ENCODE measurements around the gene SPAG16. TPM values are rescaled to one million over a fixed set of nuclear protein-coding genes. Genes with fewer than 3 reads are reported as not detected.

Gene SPAG16
- total and polyA plus RNA-seq, 3 experiments from 2014 or later, result 7.7 to 15.3 (median 8.2) TPM

DNA sequence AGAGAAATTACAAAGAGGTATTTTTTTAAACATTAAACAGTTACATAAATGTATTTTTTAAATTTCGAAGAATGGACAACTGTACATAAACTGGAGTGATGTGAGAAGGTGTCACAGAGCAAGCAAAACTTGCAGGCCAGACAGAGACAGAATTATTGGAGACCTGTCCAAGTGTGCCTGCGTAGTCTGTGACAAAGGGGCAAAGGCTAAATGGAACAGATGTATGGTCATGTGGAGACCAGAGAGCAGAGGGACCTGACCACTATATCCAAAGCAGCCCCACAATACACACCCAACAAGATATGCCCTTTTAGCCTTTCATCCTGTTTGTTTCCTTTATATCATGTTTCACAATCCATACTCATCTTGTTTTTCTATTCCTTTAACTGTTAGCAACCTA, 901.3 kb downstream of the SPAG16 start:
- POLR2A ChIA-PET, result no interaction called here
- Mint-ChIP-seq H3K27ac (no peak overlapping the region), H3K27me3 (peaks cover 0 to 3% of the 10 kb centered on the region in 2 donors), H3K36me3 (no peaks in the 10 kb centered on the region), H3K4me1 (no peaks in the 10 kb centered on the region), H3K4me3 (no peak overlapping the region), H3K9me3 (no peaks in the 10 kb centered on the region)
- CTCF ChIA-PET, result no interaction called here
- H3K27ac ChIP-seq (ENCODE audit: low read depth, low read length), result no peak overlapping the region
- H3K4me3 ChIP-seq (ENCODE audit: low read length), result no peak overlapping the region
- no peaks in the 10 kb centered on the region for H3K4me1 ChIP-seq (ENCODE audit: insufficient read depth, low read length)
- no peak for DNase-seq
- H3K27me3 ChIP-seq (ENCODE audit: insufficient read depth, low read length, poor library complexity, severe bottlenecking), result no peaks in the 10 kb centered on the region
- H3K9me3 ChIP-seq (ENCODE audit: low read length), result no peaks in the 10 kb centered on the region
- no peaks in the 10 kb centered on the region for H3K36me3 ChIP-seq (ENCODE audit: insufficient read depth, low read length)

DNA sequence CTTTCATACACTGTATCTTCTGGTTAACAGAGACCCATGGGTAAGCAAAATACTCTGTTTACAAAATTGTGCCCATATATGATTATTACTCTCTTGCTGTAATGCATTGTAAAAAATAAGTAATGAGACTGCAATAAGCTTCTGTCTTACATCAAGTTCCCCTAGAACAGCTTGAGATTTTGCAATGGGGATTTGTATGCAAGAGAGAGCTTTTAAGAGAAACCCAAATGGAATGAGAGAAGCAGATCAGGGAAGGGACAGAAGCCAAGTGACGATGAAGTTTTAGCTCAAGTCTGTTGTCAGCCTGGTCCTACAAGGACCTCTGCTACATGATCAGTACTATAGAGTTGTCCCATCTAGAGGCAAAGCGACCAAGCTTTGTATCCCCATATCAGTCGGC, 908.4 kb downstream of the SPAG16 start:
- Mint-ChIP-seq H3K27ac (no peak overlapping the region), H3K4me1 (no peaks in the 10 kb centered on the region), H3K9me3 (no peaks in the 10 kb centered on the region), H3K4me3 (no peak overlapping the region), H3K36me3 (no peaks in the 10 kb centered on the region), H3K27me3 (peaks cover 0 to 3% of the 10 kb centered on the region in 2 donors)
- no peaks in the 10 kb centered on the region for H3K27me3 ChIP-seq (ENCODE audit: insufficient read depth, low read length, poor library complexity, severe bottlenecking)
- H3K27ac ChIP-seq (ENCODE audit: low read depth, low read length), result no peak overlapping the region
- no peak for DNase-seq
- ChIA-PET POLR2A (no interaction called here), CTCF (no interaction called here)
- H3K4me3 ChIP-seq (ENCODE audit: low read length), result no peak overlapping the region
- H3K4me1 ChIP-seq (ENCODE audit: insufficient read depth, low read length), result no peaks in the 10 kb centered on the region
- no peaks in the 10 kb centered on the region for H3K9me3 ChIP-seq (ENCODE audit: low read length)
- H3K36me3 ChIP-seq (ENCODE audit: insufficient read depth, low read length), result no peaks in the 10 kb centered on the region

DNA sequence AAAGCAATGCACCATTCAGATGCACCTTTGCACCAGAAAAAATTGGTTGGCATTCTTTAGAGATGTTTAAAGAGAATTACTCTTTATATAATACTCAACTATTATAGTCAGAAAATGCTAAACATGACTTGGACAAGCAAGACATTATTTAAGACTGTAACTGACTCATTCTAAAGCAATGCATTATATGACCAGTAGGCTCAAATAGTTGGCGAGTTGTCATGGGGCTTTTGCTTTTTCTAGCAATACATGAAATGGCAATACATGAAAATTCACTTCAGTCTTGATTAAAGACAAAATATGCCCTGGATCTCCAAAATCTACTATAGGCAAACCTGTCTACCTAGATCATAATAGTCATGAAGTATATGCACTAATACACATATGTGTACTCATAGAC, 909.7 kb downstream of the SPAG16 start:
- CTCF ChIA-PET, result no interaction called here
- no peak overlapping the region for H3K4me3 ChIP-seq (ENCODE audit: low read length)
- H3K4me3 Mint-ChIP-seq, result no peak overlapping the region
- no peak overlapping the region for H3K27ac ChIP-seq (ENCODE audit: low read depth, low read length)
- DNase-seq, result no peak
- H3K9me3 Mint-ChIP-seq, result no peaks in the 10 kb centered on the region
- H3K27me3 ChIP-seq (ENCODE audit: insufficient read depth, low read length, poor library complexity, severe bottlenecking), result no peaks in the 10 kb centered on the region
- no peaks in the 10 kb centered on the region for H3K4me1 ChIP-seq (ENCODE audit: insufficient read depth, low read length)
- no peaks in the 10 kb centered on the region for H3K9me3 ChIP-seq (ENCODE audit: low read length)
- POLR2A ChIA-PET, result no interaction called here
- no peaks in the 10 kb centered on the region for H3K36me3 Mint-ChIP-seq
- H3K27ac Mint-ChIP-seq, result no peak overlapping the region
- H3K27me3 Mint-ChIP-seq, result peaks cover 0 to 3% of the 10 kb centered on the region in 2 donors
- H3K36me3 ChIP-seq (ENCODE audit: insufficient read depth, low read length), result no peaks in the 10 kb centered on the region
- no peaks in the 10 kb centered on the region for H3K4me1 Mint-ChIP-seq

DNA sequence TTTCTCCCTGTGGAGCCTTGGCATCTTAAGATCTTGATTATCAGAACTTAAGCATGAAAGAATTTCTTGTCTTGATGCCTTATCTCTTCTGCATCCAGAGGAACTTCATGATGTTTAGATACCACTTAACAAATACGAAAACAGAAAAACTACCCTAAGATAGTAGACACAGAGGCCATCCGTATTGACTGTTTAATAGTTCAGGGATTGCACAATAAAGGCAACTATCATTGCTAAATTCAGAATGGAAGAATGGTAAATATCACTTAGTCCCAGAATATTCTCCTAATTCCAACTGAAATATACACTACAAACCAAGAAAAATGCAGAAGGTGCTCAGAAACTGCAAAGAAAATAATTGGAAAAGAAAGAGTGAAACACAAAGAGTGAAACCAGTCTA, 912.0 kb downstream of the SPAG16 start:
- no peaks in the 10 kb centered on the region for H3K36me3 Mint-ChIP-seq
- no peaks in the 10 kb centered on the region for H3K4me1 Mint-ChIP-seq
- Histone ChIP-seq H3K27me3 (ENCODE audit: insufficient read depth, low read length, poor library complexity, severe bottlenecking) (no peaks in the 10 kb centered on the region), H3K27ac (ENCODE audit: low read depth, low read length) (no peak overlapping the region), H3K36me3 (ENCODE audit: insufficient read depth, low read length) (no peaks in the 10 kb centered on the region), H3K4me1 (ENCODE audit: insufficient read depth, low read length) (no peaks in the 10 kb centered on the region), H3K9me3 (ENCODE audit: low read length) (no peaks in the 10 kb centered on the region), H3K4me3 (ENCODE audit: low read length) (no peak overlapping the region)
- POLR2A ChIA-PET, result no interaction called here
- CTCF ChIA-PET, result no interaction called here
- no peak for DNase-seq
- no peaks in the 10 kb centered on the region for H3K9me3 Mint-ChIP-seq
- no peak overlapping the region for H3K27ac Mint-ChIP-seq
- H3K4me3 Mint-ChIP-seq, result no peak overlapping the region
- no peaks in the 10 kb centered on the region for H3K27me3 Mint-ChIP-seq

DNA sequence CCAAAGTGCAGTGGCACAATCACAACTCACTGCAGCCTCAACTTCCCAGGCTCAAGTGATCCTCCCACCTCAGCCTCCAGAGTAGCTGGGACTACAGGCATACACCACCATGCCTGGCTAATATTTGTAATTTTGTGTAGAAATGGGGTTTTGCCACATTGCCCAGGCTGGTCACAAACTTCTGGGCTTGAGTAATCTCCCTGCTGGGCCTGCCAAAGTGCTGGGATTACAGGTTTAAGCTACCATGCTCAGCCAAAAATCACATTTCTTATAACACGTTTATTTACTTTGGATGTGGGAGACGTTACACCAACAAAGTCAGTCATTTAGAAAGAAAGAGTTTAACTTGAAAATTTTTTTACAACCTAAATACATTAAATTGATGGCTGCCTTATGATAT, 917.6 kb downstream of the SPAG16 start:
- no peak for DNase-seq
- Mint-ChIP-seq H3K27me3 (peaks cover 0 to 2% of the 10 kb centered on the region in 2 donors), H3K9me3 (peaks cover 0 to 9% (median 0%) of the 10 kb centered on the region in 5 donors), H3K4me1 (no peaks in the 10 kb centered on the region), H3K4me3 (no peak overlapping the region), H3K36me3 (no peaks in the 10 kb centered on the region), H3K27ac (no peak overlapping the region)
- POLR2A ChIA-PET, result no interaction called here
- no peaks in the 10 kb centered on the region for H3K9me3 ChIP-seq (ENCODE audit: low read length)
- H3K27ac ChIP-seq (ENCODE audit: low read depth, low read length), result no peak overlapping the region
- H3K36me3 ChIP-seq (ENCODE audit: insufficient read depth, low read length), result no peaks in the 10 kb centered on the region
- CTCF ChIA-PET, result no interaction called here
- no peak overlapping the region for H3K4me3 ChIP-seq (ENCODE audit: low read length)
- H3K27me3 ChIP-seq (ENCODE audit: insufficient read depth, low read length, poor library complexity, severe bottlenecking), result no peaks in the 10 kb centered on the region
- no peaks in the 10 kb centered on the region for H3K4me1 ChIP-seq (ENCODE audit: insufficient read depth, low read length)

DNA sequence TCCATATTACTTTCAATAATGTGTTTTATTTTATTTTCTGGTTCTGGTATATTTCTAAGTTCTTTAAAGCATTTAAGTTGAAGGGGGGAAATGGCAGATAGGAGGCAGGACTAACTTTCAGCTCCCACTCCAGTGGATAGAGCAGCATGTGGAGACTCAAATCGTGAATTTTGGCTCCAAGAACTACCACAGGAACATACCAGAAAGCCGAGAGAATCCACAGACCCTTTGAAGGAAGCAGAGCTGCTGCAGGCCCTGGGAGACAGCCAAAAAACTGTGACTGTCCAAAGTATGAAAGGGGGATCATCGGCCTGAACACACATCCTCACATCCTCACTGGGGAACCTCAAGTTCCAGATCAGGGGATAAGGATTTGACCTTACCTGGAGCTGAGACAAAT, 919.0 kb downstream of the SPAG16 start:
- H3K4me3 Mint-ChIP-seq, result no peak overlapping the region

DNA sequence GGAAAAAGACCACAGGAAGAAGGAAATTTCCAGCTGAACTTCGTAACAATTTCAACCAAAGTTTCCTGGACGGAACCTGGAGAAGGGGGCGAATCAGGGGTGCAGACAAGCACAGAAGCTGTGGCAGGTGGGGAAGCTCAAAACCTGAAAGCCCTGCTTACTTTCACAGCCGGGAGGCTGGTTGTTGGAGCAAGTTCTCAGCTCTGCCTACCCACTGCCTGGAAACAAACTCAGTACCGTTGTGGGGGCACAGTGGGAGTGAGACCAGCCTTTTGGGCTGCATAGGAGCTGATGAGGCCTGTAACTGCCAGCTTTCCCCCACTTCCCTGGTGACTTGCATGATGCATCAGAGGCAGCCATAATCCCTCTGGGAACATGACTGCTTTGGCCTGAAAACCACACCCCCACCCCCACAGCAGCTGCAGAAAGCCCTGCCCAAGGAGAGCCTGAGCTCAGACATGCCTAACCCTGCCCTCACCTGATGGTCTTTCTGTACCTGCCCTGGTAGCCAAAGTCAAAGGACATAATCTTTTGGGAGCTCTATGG, 919.6 kb downstream of the SPAG16 start:
- H3K36me3 ChIP-seq (ENCODE audit: insufficient read depth, low read length), result no peaks in the 10 kb centered on the region

More for the DNA sequence above, 919.0 kb downstream of the SPAG16 start:
- no peaks in the 10 kb centered on the region for H3K4me1 Mint-ChIP-seq
- no peaks in the 10 kb centered on the region for H3K36me3 Mint-ChIP-seq
- Histone ChIP-seq H3K27ac (ENCODE audit: low read depth, low read length) (no peak overlapping the region), H3K36me3 (ENCODE audit: insufficient read depth, low read length) (no peaks in the 10 kb centered on the region), H3K27me3 (ENCODE audit: insufficient read depth, low read length, poor library complexity, severe bottlenecking) (no peaks in the 10 kb centered on the region), H3K9me3 (ENCODE audit: low read length) (no peaks in the 10 kb centered on the region), H3K4me3 (ENCODE audit: low read length) (no peak overlapping the region), H3K4me1 (ENCODE audit: insufficient read depth, low read length) (no peaks in the 10 kb centered on the region)
- POLR2A ChIA-PET, result no interaction called here
- no peak for DNase-seq
- H3K9me3 Mint-ChIP-seq, result peaks cover 0 to 15% (median 2%) of the 10 kb centered on the region in 5 donors
- CTCF ChIA-PET, result no interaction called here
- peaks cover 0 to 2% of the 10 kb centered on the region in 2 donors for H3K27me3 Mint-ChIP-seq
- H3K27ac Mint-ChIP-seq, result no peak overlapping the region

DNA sequence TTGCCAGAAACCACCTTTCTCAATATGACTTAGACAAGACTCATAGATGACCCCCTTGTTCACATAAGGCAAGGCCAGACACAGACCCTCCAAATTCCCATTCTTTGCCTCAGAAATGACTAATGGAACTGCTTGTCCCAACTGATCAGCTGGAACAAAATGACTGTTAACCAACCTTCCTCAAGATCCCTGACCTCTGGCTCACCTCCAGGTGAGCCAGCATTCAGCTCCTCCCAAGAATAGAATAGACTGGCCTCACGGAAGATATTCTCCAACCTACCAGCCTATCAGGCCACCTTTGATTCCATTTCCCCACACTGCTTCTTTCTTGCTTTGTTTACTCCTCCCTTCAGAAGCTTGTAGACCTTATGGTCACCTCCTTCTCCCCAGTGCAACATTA, 930.8 kb downstream of the SPAG16 start:
- H3K36me3 Mint-ChIP-seq, result no peaks in the 10 kb centered on the region
- no peaks in the 10 kb centered on the region for H3K27me3 ChIP-seq (ENCODE audit: insufficient read depth, low read length, poor library complexity, severe bottlenecking)
- H3K36me3 ChIP-seq (ENCODE audit: insufficient read depth, low read length), result no peaks in the 10 kb centered on the region
- H3K27ac ChIP-seq (ENCODE audit: low read depth, low read length), result no peak overlapping the region
- H3K4me3 Mint-ChIP-seq, result no peak overlapping the region
- POLR2A ChIA-PET, result no interaction called here
- H3K27me3 Mint-ChIP-seq, result peaks cover 0 to 3% of the 10 kb centered on the region in 2 donors
- no peaks in the 10 kb centered on the region for H3K4me1 ChIP-seq (ENCODE audit: insufficient read depth, low read length)
- no peak overlapping the region for H3K4me3 ChIP-seq (ENCODE audit: low read length)
- H3K4me1 Mint-ChIP-seq, result no peaks in the 10 kb centered on the region
- no peak overlapping the region for H3K27ac Mint-ChIP-seq
- H3K9me3 Mint-ChIP-seq, result peaks cover 0 to 4% (median 2%) of the 10 kb centered on the region in 5 donors
- DNase-seq, result no peak
- no peaks in the 10 kb centered on the region for H3K9me3 ChIP-seq (ENCODE audit: low read length)
- CTCF ChIA-PET, result no interaction called here

More for the DNA sequence above, 919.6 kb downstream of the SPAG16 start:
- Mint-ChIP-seq H3K9me3 (peaks cover 0 to 15% (median 2%) of the 10 kb centered on the region in 5 donors), H3K27me3 (peaks cover 0 to 2% of the 10 kb centered on the region in 2 donors), H3K4me1 (no peaks in the 10 kb centered on the region), H3K36me3 (no peaks in the 10 kb centered on the region), H3K27ac (no peak overlapping the region), H3K4me3 (no peak overlapping the region)
- H3K9me3 ChIP-seq (ENCODE audit: low read length), result no peaks in the 10 kb centered on the region
- H3K27ac ChIP-seq (ENCODE audit: low read depth, low read length), result no peak overlapping the region
- ChIA-PET POLR2A (no interaction called here), CTCF (no interaction called here)
- H3K4me1 ChIP-seq (ENCODE audit: insufficient read depth, low read length), result no peaks in the 10 kb centered on the region
- H3K27me3 ChIP-seq (ENCODE audit: insufficient read depth, low read length, poor library complexity, severe bottlenecking), result no peaks in the 10 kb centered on the region
- H3K4me3 ChIP-seq (ENCODE audit: low read length), result no peak overlapping the region
- no peak for DNase-seq

DNA sequence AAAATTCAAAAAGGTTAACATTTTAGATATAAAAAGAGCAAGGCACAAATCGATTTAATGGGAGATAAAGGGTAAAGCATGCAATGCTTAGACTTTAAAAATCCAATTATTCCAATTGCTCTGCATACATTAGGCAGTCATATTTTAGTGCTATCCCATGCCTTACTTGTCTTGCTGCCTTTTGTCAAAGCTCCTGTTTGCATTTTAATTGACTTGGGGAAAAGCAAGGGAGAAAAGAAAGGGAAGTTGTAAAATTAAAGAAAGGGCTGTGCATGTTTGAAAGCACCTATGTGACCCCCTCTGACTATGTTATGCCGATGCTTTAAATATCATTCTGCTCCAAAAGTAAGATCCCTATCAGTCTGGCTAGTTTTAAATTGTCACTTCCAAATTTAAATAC, 932.9 kb downstream of the SPAG16 start:
- Mint-ChIP-seq H3K9me3 (peaks cover 0 to 4% (median 2%) of the 10 kb centered on the region in 5 donors), H3K4me3 (no peak overlapping the region), H3K4me1 (no peaks in the 10 kb centered on the region), H3K27me3 (peaks cover 0 to 3% of the 10 kb centered on the region in 2 donors), H3K36me3 (no peaks in the 10 kb centered on the region), H3K27ac (no peak overlapping the region)
- CTCF ChIA-PET, result no interaction called here
- DNase-seq, result no peak
- Histone ChIP-seq H3K4me3 (ENCODE audit: low read length) (no peak overlapping the region), H3K9me3 (ENCODE audit: low read length) (no peaks in the 10 kb centered on the region), H3K4me1 (ENCODE audit: insufficient read depth, low read length) (no peaks in the 10 kb centered on the region), H3K27ac (ENCODE audit: low read depth, low read length) (no peak overlapping the region), H3K27me3 (ENCODE audit: insufficient read depth, low read length, poor library complexity, severe bottlenecking) (no peaks in the 10 kb centered on the region), H3K36me3 (ENCODE audit: insufficient read depth, low read length) (no peaks in the 10 kb centered on the region)
- POLR2A ChIA-PET, result no interaction called here

All from CD8-positive, alpha-beta memory T cell (primary cell).